ENCODE results near the gene MLEC. TPM values are rescaled to one million over a fixed set of nuclear protein-coding genes. Genes with fewer than 3 reads are reported as not detected.

MLEC gene
- total and polyA plus RNA-seq, 2 experiments from 2014 or later = 79.4 to 119 TPM

- no peak overlapping the region for H3K4me3 ChIP-seq
- no peak overlapping the region for H3K4me2 ChIP-seq (ENCODE audit: unreplicated experiment)
- no peaks in the 10 kb centered on the region for H3K36me3 ChIP-seq (ENCODE audit: low read depth)
- 0 out of 2 replicates have a peak, but pooled peaks cover 1% of the 10 kb centered on the region for H3K4me1 ChIP-seq (ENCODE audit: insufficient read depth)
- DNase-seq = no peak
- no peak overlapping the region for H3K9ac ChIP-seq
- H3K27ac ChIP-seq = no peak overlapping the region
- no peak overlapping the region for H2AFZ ChIP-seq
- no peaks in the 10 kb centered on the region for H3K79me2 ChIP-seq (ENCODE audit: insufficient read depth)
- WGBS, 2 experiments (ENCODE audit: low coverage in 1 of 2, low lambda C conversion rate in 2 of 2, missing lambda C conversion rate in 2 of 2) = 86% methylated on average over 8 to 11 of the region's 11 CpGs
- H3K27me3 ChIP-seq (replicated peaks; ENCODE audit: insufficient read depth) = peaks cover 31% of the 10 kb centered on the region
- H4K20me1 ChIP-seq (ENCODE audit: insufficient read depth) = no peaks in the 10 kb centered on the region
- H3K9me3 ChIP-seq (ENCODE audit: low read depth) = no peaks in the 10 kb centered on the region
- no peaks in the 10 kb centered on the region for H3F3A ChIP-seq (ENCODE audit: insufficient read depth)
- H3K9me2 ChIP-seq (ENCODE audit: insufficient read depth) = no peaks in the 10 kb centered on the region
- TF ChIP-seq EZH2 (IDR thresholded peaks at IDR 0.05; ENCODE audit: insufficient read depth, poor library complexity, severe bottlenecking) (no peak), EZH2phosphoT487 (IDR thresholded peaks at IDR 0.05; ENCODE audit: insufficient read depth, low read depth) (no peak)
- in situ Hi-C loops (cut with MboI) = no loop called here
These were observed 33.3 kb upstream of the MLEC start for GRCh38 chr12:120653611-120654010.

- no peak for DNase-seq
- Histone ChIP-seq H3K4me1 (ENCODE audit: insufficient read depth) (no peaks in the 10 kb centered on the region), H3K27ac (no peak overlapping the region), H4K20me1 (ENCODE audit: insufficient read depth) (no peaks in the 10 kb centered on the region), H3K36me3 (ENCODE audit: low read depth) (no peaks in the 10 kb centered on the region), H3K79me2 (ENCODE audit: insufficient read depth) (no peaks in the 10 kb centered on the region), H3K27me3 (replicated peaks; ENCODE audit: insufficient read depth) (peaks cover 27% of the 10 kb centered on the region), H3K4me3 (no peak overlapping the region), H3K4me2 (ENCODE audit: unreplicated experiment) (no peak overlapping the region), H3K9ac (no peak overlapping the region), H2AFZ (no peak overlapping the region), H3K9me3 (ENCODE audit: low read depth) (no peaks in the 10 kb centered on the region), H3F3A (ENCODE audit: insufficient read depth) (no peaks in the 10 kb centered on the region), H3K9me2 (ENCODE audit: insufficient read depth) (no peaks in the 10 kb centered on the region)
- in situ Hi-C loops (cut with MboI) = no loop called here
- WGBS, 2 experiments (ENCODE audit: low coverage in 1 of 2, low lambda C conversion rate in 2 of 2, missing lambda C conversion rate in 2 of 2) = 86 to 87% methylated on average over 10 of the region's 10 CpGs
- no peak for TF ChIP-seq EZH2phosphoT487 (IDR thresholded peaks at IDR 0.05; ENCODE audit: insufficient read depth, low read depth)
- no peak for TF ChIP-seq EZH2 (IDR thresholded peaks at IDR 0.05; ENCODE audit: insufficient read depth, poor library complexity, severe bottlenecking)
These were observed 32.3 kb upstream of the MLEC start for GRCh38 chr12:120654656-120655055.

- no peak for TF ChIP-seq EZH2 (IDR thresholded peaks at IDR 0.05; ENCODE audit: insufficient read depth, poor library complexity, severe bottlenecking)
- no peak for TF ChIP-seq EZH2phosphoT487 (IDR thresholded peaks at IDR 0.05; ENCODE audit: insufficient read depth, low read depth)
- no peak overlapping the region for H2AFZ ChIP-seq
- in situ Hi-C loops (cut with MboI) = no loop called here
- no peak overlapping the region for H3K4me2 ChIP-seq (ENCODE audit: unreplicated experiment)
- no peaks in the 10 kb centered on the region for H3K9me2 ChIP-seq (ENCODE audit: insufficient read depth)
- H3K9ac ChIP-seq = no peak overlapping the region
- H3K27me3 ChIP-seq (replicated peaks; ENCODE audit: insufficient read depth) = peaks cover 23% of the 10 kb centered on the region
- H3F3A ChIP-seq (ENCODE audit: insufficient read depth) = no peaks in the 10 kb centered on the region
- H3K27ac ChIP-seq = no peak overlapping the region
- WGBS, 2 experiments (ENCODE audit: low coverage in 1 of 2, low lambda C conversion rate in 2 of 2, missing lambda C conversion rate in 2 of 2) = 83 to 90% methylated on average over 14 of the region's 14 CpGs
- H3K9me3 ChIP-seq (ENCODE audit: low read depth) = no peaks in the 10 kb centered on the region
- H3K4me1 ChIP-seq (ENCODE audit: insufficient read depth) = no peaks in the 10 kb centered on the region
- no peaks in the 10 kb centered on the region for H3K36me3 ChIP-seq (ENCODE audit: low read depth)
- DNase-seq = no peak
- H3K79me2 ChIP-seq (ENCODE audit: insufficient read depth) = no peaks in the 10 kb centered on the region
- no peaks in the 10 kb centered on the region for H4K20me1 ChIP-seq (ENCODE audit: insufficient read depth)
- no peak overlapping the region for H3K4me3 ChIP-seq
These were observed 30.9 kb upstream of the MLEC start for GRCh38 chr12:120656008-120656407.

- no peak for TF ChIP-seq EZH2phosphoT487 (IDR thresholded peaks at IDR 0.05; ENCODE audit: insufficient read depth, low read depth)
- TF ChIP-seq EZH2 (IDR thresholded peaks at IDR 0.05; ENCODE audit: insufficient read depth, poor library complexity, severe bottlenecking) = no peak
- no peak overlapping the region for H2AFZ ChIP-seq
- no peaks in the 10 kb centered on the region for H4K20me1 ChIP-seq (ENCODE audit: insufficient read depth)
- H3K27ac ChIP-seq = no peak overlapping the region
- H3K4me2 ChIP-seq (ENCODE audit: unreplicated experiment) = no peak overlapping the region
- no peaks in the 10 kb centered on the region for H3K9me3 ChIP-seq (ENCODE audit: low read depth)
- WGBS, 2 experiments (ENCODE audit: low coverage in 1 of 2, low lambda C conversion rate in 2 of 2, missing lambda C conversion rate in 2 of 2) = 57 to 64% methylated on average over 22 of the region's 22 CpGs
- no peaks in the 10 kb centered on the region for H3K79me2 ChIP-seq (ENCODE audit: insufficient read depth)
- H3K4me3 ChIP-seq = no peak overlapping the region
- no peaks in the 10 kb centered on the region for H3K4me1 ChIP-seq (ENCODE audit: insufficient read depth)
- no peak overlapping the region for H3K9ac ChIP-seq
- no peaks in the 10 kb centered on the region for H3K9me2 ChIP-seq (ENCODE audit: insufficient read depth)
- H3K36me3 ChIP-seq (ENCODE audit: low read depth) = no peaks in the 10 kb centered on the region
- H3F3A ChIP-seq (ENCODE audit: insufficient read depth) = no peaks in the 10 kb centered on the region
- in situ Hi-C loops (cut with MboI) = no loop called here
- H3K27me3 ChIP-seq (replicated peaks; ENCODE audit: insufficient read depth) = no peaks in the 10 kb centered on the region; the same call in 1 of the 2 replicates
- DNase-seq = no peak
These were observed 28.4 kb upstream of the MLEC start for GRCh38 chr12:120658286-120659150.
